Bronchial epithelial cell (primary cell): ENCODE measurements around the gene SLC35E2B. TPM values are rescaled to one million over a fixed set of nuclear protein-coding genes. Genes with fewer than 3 reads are reported as not detected.
A peak's percentile ranks its signal among the peaks of the same experiment; 100 is the strongest.
"Not testable (repeated sequence)": the region's sequence is repeated elsewhere in the genome, so short reads cannot be mapped to it uniquely, and the experiment has no call there.

ENCODE experiments used
- DNase-seq: peaks from one replicate; pipeline ENCODE4 v3.0.0-alpha.2; 2010; ENCODE audit warnings: low read depth
- FAIRE-seq: peaks from 2 replicates; lab custom pipeline; 2011; peaks lifted over from hg19 to GRCh38; lab: Jason Lieb, UNC
- H3K27me3 ChIP-seq: 2 replicates; pipeline ENCODE4 v1.5.1; 2011; ENCODE audit warnings: low read length; ENCODE audit not compliant: control insufficient read depth, insufficient read depth
- H3K36me3 ChIP-seq: 2 replicates; pipeline ENCODE4 v1.5.1; 2011; ENCODE audit warnings: low read length; ENCODE audit not compliant: control insufficient read depth, insufficient read depth
- H3K4me3 ChIP-seq: 2 replicates; pipeline ENCODE4 v1.5.1; 2011; ENCODE audit warnings: mild to moderate bottlenecking, low read depth, low read length, control low read depth
- total RNA-seq: library from RNA; depleted of rRNA; stranded (reverse); fragments of >200 nt; gene quantifications from 2 replicates; pipeline ENCODE4 v1.2.1, GENCODE V29; 2014
- TF ChIP-seq, protein P1 (sequence below): IDR thresholded peaks from 2 replicates; pipeline ENCODE4 v1.5.1; 2011; ENCODE audit warnings: mild to moderate bottlenecking, moderate library complexity, low read length, control low read depth, inconsistent platforms; ENCODE audit not compliant: insufficient read depth, severe bottlenecking

The SLC35E2B gene
- total RNA-seq, 1 donor from 2014 or later: 14.0 TPM

DNA sequence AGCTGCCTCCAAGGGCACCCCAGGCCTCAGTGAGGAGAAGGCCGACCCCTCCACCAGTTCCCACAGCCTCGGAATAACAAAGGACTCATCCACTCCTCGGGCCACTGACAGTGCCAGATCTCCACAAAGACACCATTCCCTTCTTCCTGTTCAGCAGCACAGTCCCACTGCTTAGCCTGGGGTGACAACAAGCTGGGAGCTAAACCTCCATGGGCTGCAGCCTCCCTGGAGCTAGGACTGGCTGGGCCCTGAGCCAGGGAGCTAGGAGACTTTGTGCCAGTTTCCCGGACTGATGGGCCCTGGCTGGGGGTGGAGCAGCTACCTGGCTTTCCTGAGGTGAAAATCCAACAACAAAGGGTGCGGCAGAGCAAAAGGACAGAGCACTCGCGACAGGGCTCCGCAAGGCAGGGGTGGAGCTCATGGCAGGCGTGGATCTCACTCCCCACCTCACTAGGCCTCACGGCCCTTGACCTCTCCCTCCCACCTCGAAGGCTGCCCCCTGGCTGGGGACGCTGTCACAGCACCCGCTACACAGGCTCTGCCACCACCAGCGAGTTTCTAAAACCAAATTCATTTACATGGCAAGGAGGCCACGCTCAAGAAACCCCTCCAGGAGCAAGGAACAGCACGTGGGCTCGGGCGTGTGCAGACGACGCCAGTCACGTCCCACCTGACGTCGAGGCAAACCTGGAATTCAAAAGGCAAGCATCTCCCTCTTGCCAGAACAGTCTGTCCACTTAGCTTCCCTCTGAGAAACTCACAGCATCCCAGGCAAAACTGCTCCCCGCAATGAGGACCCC is 13.8 kb downstream of the SLC35E2B start:
- TF ChIP-seq, protein P1, sequence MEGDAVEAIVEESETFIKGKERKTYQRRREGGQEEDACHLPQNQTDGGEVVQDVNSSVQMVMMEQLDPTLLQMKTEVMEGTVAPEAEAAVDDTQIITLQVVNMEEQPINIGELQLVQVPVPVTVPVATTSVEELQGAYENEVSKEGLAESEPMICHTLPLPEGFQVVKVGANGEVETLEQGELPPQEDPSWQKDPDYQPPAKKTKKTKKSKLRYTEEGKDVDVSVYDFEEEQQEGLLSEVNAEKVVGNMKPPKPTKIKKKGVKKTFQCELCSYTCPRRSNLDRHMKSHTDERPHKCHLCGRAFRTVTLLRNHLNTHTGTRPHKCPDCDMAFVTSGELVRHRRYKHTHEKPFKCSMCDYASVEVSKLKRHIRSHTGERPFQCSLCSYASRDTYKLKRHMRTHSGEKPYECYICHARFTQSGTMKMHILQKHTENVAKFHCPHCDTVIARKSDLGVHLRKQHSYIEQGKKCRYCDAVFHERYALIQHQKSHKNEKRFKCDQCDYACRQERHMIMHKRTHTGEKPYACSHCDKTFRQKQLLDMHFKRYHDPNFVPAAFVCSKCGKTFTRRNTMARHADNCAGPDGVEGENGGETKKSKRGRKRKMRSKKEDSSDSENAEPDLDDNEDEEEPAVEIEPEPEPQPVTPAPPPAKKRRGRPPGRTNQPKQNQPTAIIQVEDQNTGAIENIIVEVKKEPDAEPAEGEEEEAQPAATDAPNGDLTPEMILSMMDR: peak; percentile 21
- Histone ChIP-seq H3K36me3 (peaks cover 5% of the 10 kb centered on the region), H3K27me3 (no peaks in the 10 kb centered on the region), H3K4me3 (no peak overlapping the region)
- FAIRE-seq: no peak
- no peak for DNase-seq

DNA sequence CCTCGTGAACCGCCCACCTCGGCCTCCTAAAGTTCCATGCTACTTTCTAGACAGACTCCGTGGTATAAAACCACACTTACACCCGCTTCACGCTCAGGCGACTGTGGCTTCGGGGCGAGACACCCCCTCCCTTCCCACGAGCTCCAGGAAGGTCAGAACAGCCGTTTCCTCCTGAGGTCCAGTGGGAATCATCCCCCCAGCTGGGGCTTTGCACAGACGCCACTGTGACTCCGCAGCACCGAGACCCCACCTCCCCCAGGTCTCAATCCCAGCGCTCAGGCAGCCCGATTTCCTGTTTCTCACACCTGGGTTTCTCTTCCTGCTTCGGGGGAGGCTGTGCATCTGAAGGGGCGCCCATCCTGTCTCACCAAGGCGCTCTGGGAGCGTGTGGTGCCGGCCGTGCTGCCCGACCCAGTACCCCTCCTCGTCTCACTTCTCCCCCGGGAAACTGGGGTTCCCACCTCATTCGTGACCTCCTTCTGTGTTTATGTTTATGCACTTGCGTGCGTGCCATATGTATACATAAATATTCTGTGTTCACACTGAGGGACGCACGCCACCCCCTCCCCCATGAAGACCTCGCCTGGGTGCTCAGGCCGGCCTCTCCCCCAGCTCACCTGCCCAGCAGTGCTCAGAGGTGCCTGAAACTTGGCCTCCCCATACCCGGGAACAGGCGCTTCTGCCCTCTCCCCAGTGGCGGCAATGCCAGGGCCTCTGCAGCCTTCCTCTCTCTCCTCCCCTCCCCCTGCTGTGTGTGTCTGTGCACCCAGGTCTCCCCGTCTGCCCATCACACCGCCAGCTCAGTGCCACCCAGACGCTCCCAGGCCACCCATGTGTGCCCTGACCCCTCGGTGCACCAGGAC is 14.6 kb downstream of the SLC35E2B start:
- Histone ChIP-seq H3K36me3 (peaks cover 5% of the 10 kb centered on the region), H3K4me3 (no peak overlapping the region), H3K27me3 (no peaks in the 10 kb centered on the region)
- TF ChIP-seq, protein P1: no peak
- DNase-seq: no peak
- no peak for FAIRE-seq

DNA sequence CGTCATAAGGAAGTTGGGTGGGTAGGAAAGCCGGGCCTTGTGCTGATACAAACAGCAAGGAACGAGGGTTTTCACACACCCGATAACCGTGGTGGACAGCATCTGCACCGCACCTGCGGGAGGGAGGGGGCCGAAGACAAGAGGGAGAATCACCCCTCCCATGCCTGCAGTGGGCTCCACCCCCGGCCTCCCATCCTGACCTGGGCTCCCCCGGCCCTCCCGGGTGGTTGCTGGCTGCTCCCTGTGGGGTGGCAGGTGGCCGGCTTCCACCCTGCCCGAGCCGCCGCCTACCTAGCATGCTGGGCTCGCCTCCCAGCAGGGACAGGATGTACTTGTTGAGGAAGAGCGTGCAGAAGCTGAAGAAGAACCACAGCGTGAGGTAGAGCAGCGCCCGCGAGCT is 16.5 kb downstream of the SLC35E2B start:
- not testable (repeated sequence) for H3K27me3 ChIP-seq, DNase-seq, FAIRE-seq, H3K4me3 ChIP-seq, H3K36me3 ChIP-seq

DNA sequence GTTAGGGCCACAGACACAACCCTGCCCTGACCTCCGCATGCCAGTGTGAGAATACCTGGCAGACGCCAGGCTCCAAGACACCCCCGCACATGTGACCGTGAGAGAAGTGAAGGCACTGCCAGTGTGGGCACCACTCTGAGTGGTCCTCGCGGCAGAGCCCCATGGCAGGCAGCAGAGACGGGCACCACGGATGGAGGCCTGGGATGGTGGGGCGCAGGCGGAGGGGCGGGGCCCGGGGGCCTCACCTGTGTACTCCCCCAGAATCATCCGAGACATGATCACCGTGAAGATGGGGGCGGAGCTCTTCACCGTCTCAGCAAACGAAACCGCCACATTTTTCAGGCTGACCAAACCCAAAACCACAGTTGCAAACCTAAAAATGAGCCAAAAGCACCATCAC is 17.4 kb downstream of the SLC35E2B start:
- not testable (repeated sequence) for H3K27me3 ChIP-seq, FAIRE-seq, H3K4me3 ChIP-seq, DNase-seq, H3K36me3 ChIP-seq

- FAIRE-seq, H3K36me3 ChIP-seq, H3K4me3 ChIP-seq, DNase-seq, H3K27me3 ChIP-seq: not testable (repeated sequence)
These were observed 17.8 kb downstream of the SLC35E2B start for GRCh38 chr1:1674806-1675205.

GRCh38 chr1:1672181-1672965 is 20.2 kb downstream of the SLC35E2B start:
- H3K36me3 ChIP-seq: peaks cover 8% of the 10 kb centered on the region
- TF ChIP-seq, protein P1: no peak

More at GRCh38 chr1:1672181-1672965, 20.2 kb downstream of the SLC35E2B start:
- FAIRE-seq (no peak), DNase-seq (no peak)
- no peak overlapping the region for H3K4me3 ChIP-seq
- no peaks in the 10 kb centered on the region for H3K27me3 ChIP-seq
